Activated CD8-positive, alpha-beta T cell treated with anti-CD3 and anti-CD28 coated beads, Interleukin-2, amount 10 ng/mL, durations not matched to agents 7 days and 5 days (primary cell): Measurements from ENCODE around the gene AP5B1. TPM values are rescaled to one million over a fixed set of nuclear protein-coding genes. Genes with fewer than 3 reads are reported as not detected.
A peak's percentile ranks its signal among the peaks of the same experiment; 100 is the strongest.

Experiments
- ATAC-seq: fragments of 150-1000 bp; cut with Tn5 transposase; one replicate; pipeline ENCODE4 v1.10.0; 2021; ENCODE audit warnings: moderate library complexity
- CTCF ChIA-PET: fragments of 350-600 bp; sonication (Branson Sonifier 250); formaldehyde crosslinking; loops from one replicate; lab custom pipeline; 2021; ENCODE audit warnings: antibody characterized with exemption; lab: Charles Lee
- POLR2A ChIA-PET: fragments of 350-600 bp; sonication (Branson Sonifier 250); formaldehyde crosslinking; loops from one replicate; lab custom pipeline; 2021; ENCODE audit warnings: antibody characterized with exemption; lab: Charles Lee
- DNase-seq: peaks from one replicate; pipeline ENCODE4 v3.0.0-alpha.2; 2020
- H3K27ac Mint-ChIP-seq: one replicate; pipeline ENCODE4 v1.8.0; 2021; ENCODE audit warnings: mild to moderate bottlenecking, mixed read lengths
- H3K27me3 Mint-ChIP-seq: one replicate; pipeline ENCODE4 v1.8.0; 2021; ENCODE audit warnings: low read depth, mixed read lengths
- H3K36me3 Mint-ChIP-seq: one replicate; pipeline ENCODE4 v1.8.0; 2021; ENCODE audit warnings: low read depth, mixed read lengths
- H3K4me1 Mint-ChIP-seq: one replicate; pipeline ENCODE4 v1.8.0; 2021; ENCODE audit warnings: low read depth, mixed read lengths
- H3K4me3 Mint-ChIP-seq: one replicate; pipeline ENCODE4 v1.8.0; 2021; ENCODE audit warnings: mild to moderate bottlenecking, mixed read lengths
- H3K9me3 Mint-ChIP-seq: one replicate; pipeline ENCODE4 v1.8.0; 2022; ENCODE audit warnings: mixed read lengths; ENCODE audit not compliant: insufficient read depth
- total RNA-seq, 2 experiments: library from RNA; stranded (reverse); gene quantifications; one replicate each; pipeline ENCODE4 v1.2.3, GENCODE V29; 2021

Gene AP5B1
- total RNA-seq, 2 experiments from 2014 or later: 21.9 to 22.5 TPM

DNA sequence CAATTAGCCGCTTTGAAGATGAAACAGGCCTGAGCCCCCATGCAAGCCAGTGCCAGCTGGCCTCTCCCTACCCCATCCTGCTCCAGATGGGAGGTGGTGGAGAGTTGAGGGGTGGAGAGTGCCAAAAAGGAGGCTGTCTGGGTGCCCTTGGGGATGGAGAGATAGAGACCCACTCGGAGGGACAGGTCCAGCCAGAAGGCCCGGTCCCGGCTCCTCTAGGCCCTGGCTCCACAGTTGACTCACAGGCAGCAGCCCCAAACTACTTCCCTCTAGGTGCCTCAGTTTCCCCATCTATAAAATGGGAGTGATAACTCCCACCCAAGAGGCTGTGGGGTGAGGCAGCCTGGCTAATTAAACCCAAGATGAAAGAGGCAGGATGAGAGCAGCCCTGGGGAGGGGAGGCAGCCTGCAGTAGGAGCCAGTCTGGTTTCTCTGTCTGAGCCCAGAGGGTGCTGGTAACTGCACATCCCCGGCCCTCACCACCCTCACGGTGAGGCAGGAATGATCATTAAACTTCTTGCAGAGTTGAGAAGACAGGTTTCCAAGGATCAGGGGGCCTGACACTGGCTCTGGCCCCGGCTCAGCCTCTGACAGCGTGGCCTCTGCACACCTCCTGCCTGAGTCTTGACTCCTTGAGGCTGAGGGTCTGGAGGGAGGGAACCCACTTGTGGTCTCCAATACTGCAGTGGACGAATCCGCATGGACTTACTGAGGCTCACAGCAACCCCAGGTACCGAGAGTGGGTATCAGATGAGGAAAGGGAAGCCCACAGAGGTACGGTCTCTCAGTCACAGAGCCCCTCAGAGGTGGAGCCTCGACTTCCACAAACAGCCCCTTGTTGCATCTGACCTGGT lies 1.4 kb upstream of the AP5B1 start:
- peaks cover 9% of the 10 kb centered on the region for H3K36me3 Mint-ChIP-seq
- POLR2A ChIA-PET: interaction anchor here (0.9 to 2.9 kb wide), 2 partner anchors 9 to 78 kb away, joined by 3 to 17 read pairs; partner anchors contain the start of gene MUS81
- no peaks in the 10 kb centered on the region for H3K9me3 Mint-ChIP-seq
- H3K27ac Mint-ChIP-seq: no peak overlapping the region
- H3K4me3 Mint-ChIP-seq: no peak overlapping the region
- peaks cover 29% of the 10 kb centered on the region for H3K4me1 Mint-ChIP-seq
- no peak for ATAC-seq
- no peak for DNase-seq
- H3K27me3 Mint-ChIP-seq: peaks cover 23% of the 10 kb centered on the region
- CTCF ChIA-PET: interaction anchor here (0.7 to 10.0 kb wide), 7 partner anchors 10 to 103 kb away, joined by 3 to 210 read pairs (median 5); no protein-coding TSS in a partner anchor

GRCh38 chr11:65781152-65781961 lies 581 bp upstream of the AP5B1 start:
- no peaks in the 10 kb centered on the region for H3K9me3 Mint-ChIP-seq
- ChIA-PET CTCF (interaction anchor here (0.7 to 10.0 kb wide), 16 partner anchors 9 to 166 kb away, joined by 3 to 210 read pairs (median 19); partner anchors contain the start of genes CCDC85B, FIBP, KAT5 and PCNX3), POLR2A (interaction anchor here (0.9 to 2.9 kb wide), 7 partner anchors 10 to 78 kb away, joined by 4 to 17 read pairs (median 6); partner anchors contain the start of genes KAT5 and MUS81)
- no peak for DNase-seq
- H3K27me3 Mint-ChIP-seq: peaks cover 18% of the 10 kb centered on the region
- H3K4me3 Mint-ChIP-seq: no peak overlapping the region
- no peak overlapping the region for H3K27ac Mint-ChIP-seq
- peaks cover 16% of the 10 kb centered on the region for H3K36me3 Mint-ChIP-seq
- peak; percentile 35 for ATAC-seq
- H3K4me1 Mint-ChIP-seq: peaks cover 28% of the 10 kb centered on the region

DNA sequence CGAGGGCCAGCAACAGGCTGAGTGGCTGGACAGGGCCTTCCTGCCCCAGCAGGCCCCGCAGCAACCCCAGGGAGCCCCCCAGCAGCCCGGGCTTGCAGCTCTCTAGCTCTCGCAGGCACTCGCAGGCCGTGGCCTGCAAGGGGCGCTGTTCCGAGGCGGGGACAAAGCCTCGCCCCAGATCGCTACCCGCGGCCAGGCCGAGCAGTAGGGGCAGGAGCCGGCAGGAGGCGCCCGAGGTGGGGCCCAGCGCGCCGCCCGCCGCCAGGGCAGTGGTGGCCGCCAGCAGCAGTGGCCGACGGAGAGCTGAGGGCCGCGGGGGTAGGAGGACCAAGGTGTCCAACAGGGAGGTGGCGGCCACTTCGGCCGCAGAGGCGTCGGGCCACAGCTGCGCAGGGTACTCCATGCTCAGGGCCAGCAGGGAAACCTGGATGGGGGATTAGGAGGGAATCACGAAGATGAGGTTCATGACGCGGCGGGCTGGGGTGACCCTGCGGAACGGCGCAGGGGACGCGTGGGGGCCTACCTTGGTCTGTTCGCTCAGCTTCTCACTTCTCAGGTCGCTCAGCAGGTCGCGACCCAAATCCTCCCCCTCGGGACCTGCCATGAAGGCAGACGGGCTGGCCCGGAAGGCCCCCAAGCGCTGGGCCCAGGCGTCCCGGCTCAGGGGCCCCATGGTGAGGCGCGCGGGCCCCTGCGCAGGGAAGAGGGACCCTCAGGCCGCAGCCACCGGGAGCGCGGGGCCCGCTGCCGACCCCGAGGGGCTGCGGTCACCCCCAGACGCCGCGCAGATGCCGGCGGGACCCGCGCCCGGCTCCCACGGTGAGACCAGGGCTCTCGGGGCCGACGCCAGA lies 632 bp downstream of the AP5B1 start:
- Mint-ChIP-seq H3K27me3 (peaks cover 9% of the 10 kb centered on the region), H3K27ac (peak overlapping the region; percentile 88), H3K36me3 (peaks cover 16% of the 10 kb centered on the region), H3K4me1 (peaks cover 18% of the 10 kb centered on the region), H3K9me3 (no peaks in the 10 kb centered on the region), H3K4me3 (peak overlapping the region; percentile 87)
- CTCF ChIA-PET: interaction anchor here (0.6 to 10.0 kb wide), 56 partner anchors 9 to 668 kb away, joined by 3 to 210 read pairs (median 6); partner anchors contain the start of genes CCDC85B, FIBP, GAL3ST3 and KAT5
- DNase-seq (peak; percentile 89), ATAC-seq (peak; percentile 80)
- POLR2A ChIA-PET: interaction anchor here (0.7 to 2.9 kb wide), 16 partner anchors 10 to 164 kb away, joined by 3 to 17 read pairs (median 5); partner anchors contain the start of genes KAT5 and MUS81

- H3K4me1 Mint-ChIP-seq: peaks cover 16% of the 10 kb centered on the region
- POLR2A ChIA-PET: interaction anchor here (0.7 to 2.9 kb wide), 10 partner anchors 12 to 111 kb away, joined by 3 to 17 read pairs (median 6); partner anchors contain the start of genes KAT5 and MUS81
- peak overlapping the region; percentile 87 for H3K4me3 Mint-ChIP-seq
- DNase-seq: no peak
- no peak for ATAC-seq
- H3K9me3 Mint-ChIP-seq: no peaks in the 10 kb centered on the region
- no peak overlapping the region for H3K27ac Mint-ChIP-seq
- peaks cover 7% of the 10 kb centered on the region for H3K27me3 Mint-ChIP-seq
- CTCF ChIA-PET: interaction anchor here (0.6 to 10.0 kb wide), 51 partner anchors 9 to 668 kb away, joined by 3 to 210 read pairs (median 6); partner anchors contain the start of genes CCDC85B, FIBP, GAL3ST3 and KAT5
- H3K36me3 Mint-ChIP-seq: peaks cover 16% of the 10 kb centered on the region
Measured at GRCh38 chr11:65779669-65779918, 1.2 kb downstream of the AP5B1 start.

DNA sequence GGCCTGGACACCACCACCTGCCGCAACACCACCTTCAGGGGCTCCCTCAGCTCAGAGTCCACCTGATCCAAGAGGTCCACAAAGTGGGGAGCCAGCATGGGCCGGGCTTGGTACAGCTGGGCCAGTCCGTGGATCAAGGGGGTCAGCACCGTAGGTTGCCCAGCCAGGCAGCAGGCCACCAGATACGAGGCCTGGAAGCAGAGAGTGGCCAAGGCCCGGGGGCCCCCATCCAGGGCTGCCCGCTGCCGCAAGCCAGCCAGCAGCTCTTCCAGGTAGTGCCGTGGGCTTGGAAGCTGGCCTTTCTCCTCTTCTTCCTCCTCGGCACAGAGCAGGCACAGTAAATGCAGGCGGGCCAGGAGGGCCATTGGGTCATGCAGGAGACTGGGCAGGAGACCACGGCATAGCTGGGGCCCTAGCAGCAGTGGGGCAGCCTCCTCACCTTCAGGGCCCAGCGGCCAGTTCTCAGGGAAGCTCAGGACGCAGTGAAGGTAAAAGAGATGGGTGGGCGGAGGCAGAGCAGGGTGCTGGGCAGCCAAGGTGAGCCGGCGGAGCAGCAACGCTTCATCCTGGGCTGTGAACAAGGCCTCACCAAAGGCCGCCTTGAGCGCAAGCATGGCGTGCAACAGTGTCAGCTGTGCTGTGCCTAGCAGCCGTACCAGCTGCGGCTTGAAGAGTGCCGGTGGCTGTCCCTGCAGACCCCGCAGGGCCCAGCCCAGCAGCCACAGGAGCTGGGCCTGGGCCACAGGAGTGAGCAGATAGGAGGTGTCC lies 1.7 kb downstream of the AP5B1 start:
- peak overlapping the region; percentile 87 for H3K4me3 Mint-ChIP-seq
- POLR2A ChIA-PET: interaction anchor here (0.9 to 2.9 kb wide), 10 partner anchors 12 to 111 kb away, joined by 3 to 17 read pairs (median 6); partner anchors contain the start of genes KAT5 and MUS81
- ATAC-seq: no peak
- DNase-seq: peak; percentile 16
- peaks cover 16% of the 10 kb centered on the region for H3K36me3 Mint-ChIP-seq
- peaks cover 13% of the 10 kb centered on the region for H3K4me1 Mint-ChIP-seq
- H3K27me3 Mint-ChIP-seq: peaks cover 3% of the 10 kb centered on the region
- H3K9me3 Mint-ChIP-seq: no peaks in the 10 kb centered on the region
- CTCF ChIA-PET: interaction anchor here (0.6 to 10.0 kb wide), 51 partner anchors 8 to 667 kb away, joined by 3 to 210 read pairs (median 6); partner anchors contain the start of genes CCDC85B, FIBP, GAL3ST3 and KAT5
- H3K27ac Mint-ChIP-seq: no peak overlapping the region

DNA sequence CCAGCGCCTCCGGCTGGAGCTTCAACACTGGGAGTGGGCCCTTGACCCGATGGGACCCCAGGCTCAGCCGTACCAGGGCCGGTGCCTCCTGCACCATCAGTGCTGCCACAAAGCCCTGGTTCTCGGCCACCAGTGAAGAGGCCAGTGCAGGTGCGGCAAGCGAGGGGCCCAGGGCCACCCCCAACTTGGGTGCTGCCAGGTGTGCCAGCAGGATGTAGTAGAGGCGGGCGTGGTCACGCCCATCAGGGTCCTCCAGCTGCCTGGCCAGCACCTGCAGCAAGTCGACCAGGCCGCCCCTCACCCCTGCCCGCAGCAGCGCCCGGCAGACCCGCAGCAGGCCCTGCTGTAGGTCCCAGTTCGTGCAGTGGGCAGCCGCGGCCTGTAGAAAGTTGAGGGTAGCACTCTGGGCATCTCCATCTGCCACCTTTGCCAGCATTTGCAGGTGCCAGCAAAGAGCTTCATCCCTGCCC lies 2.3 kb downstream of the AP5B1 start:
- ATAC-seq (no peak), DNase-seq (no peak)
- Mint-ChIP-seq H3K36me3 (peaks cover 16% of the 10 kb centered on the region), H3K4me3 (no peak overlapping the region), H3K27me3 (no peaks in the 10 kb centered on the region), H3K9me3 (no peaks in the 10 kb centered on the region), H3K27ac (no peak overlapping the region), H3K4me1 (peaks cover 15% of the 10 kb centered on the region)
- ChIA-PET CTCF (interaction anchor here (1.4 to 10.0 kb wide), 14 partner anchors 8 to 114 kb away, joined by 3 to 210 read pairs (median 24); partner anchors contain the start of genes CCDC85B, FIBP, KAT5 and MUS81), POLR2A (interaction anchor here (1.1 to 1.9 kb wide), 2 partner anchors 67 to 107 kb away, joined by 3 to 7 read pairs; no protein-coding TSS in a partner anchor)

- POLR2A ChIA-PET: interaction anchor here (1.1 kb wide), 1 partner anchor 66 kb away, joined by 3 read pairs; no protein-coding TSS in a partner anchor
- no peak for ATAC-seq
- peak; percentile 20 for DNase-seq
- CTCF ChIA-PET: interaction anchor here (2.9 to 10.0 kb wide), 5 partner anchors 12 to 107 kb away, joined by 19 to 210 read pairs (median 25); no protein-coding TSS in a partner anchor
- Mint-ChIP-seq H3K27ac (no peak overlapping the region), H3K36me3 (peaks cover 16% of the 10 kb centered on the region), H3K27me3 (no peaks in the 10 kb centered on the region), H3K4me3 (peak overlapping the region; percentile 22), H3K9me3 (no peaks in the 10 kb centered on the region), H3K4me1 (peaks cover 15% of the 10 kb centered on the region)
Measured at GRCh38 chr11:65777821-65778361, 2.9 kb downstream of the AP5B1 start.

DNA sequence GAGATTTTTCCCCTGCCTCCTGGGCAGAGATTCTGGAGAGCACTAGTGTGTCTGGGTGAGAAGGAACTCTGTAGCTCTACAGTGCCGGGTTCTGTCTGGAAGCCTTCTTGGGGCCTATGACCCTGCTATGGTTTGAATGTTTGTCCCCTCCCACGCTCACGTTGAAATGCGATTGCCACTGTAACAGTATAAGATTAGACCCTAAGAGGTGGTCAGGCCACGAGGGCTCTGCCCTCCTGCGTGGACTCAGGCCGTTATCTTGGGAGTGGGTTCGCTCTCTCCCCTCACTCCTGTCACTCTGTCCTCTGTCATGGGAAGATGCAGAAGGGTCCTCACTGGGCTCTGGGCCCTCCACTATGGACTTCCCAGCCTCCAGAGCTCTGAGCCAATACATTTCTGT lies 3.5 kb downstream of the AP5B1 start:
- no peak for ATAC-seq
- POLR2A ChIA-PET: no interaction called here
- H3K36me3 Mint-ChIP-seq: peaks cover 16% of the 10 kb centered on the region
- DNase-seq: peak; percentile 16
- no peaks in the 10 kb centered on the region for H3K9me3 Mint-ChIP-seq
- peaks cover 15% of the 10 kb centered on the region for H3K4me1 Mint-ChIP-seq
- H3K27ac Mint-ChIP-seq: no peak overlapping the region
- CTCF ChIA-PET: interaction anchor here (1.1 to 10.0 kb wide), 4 partner anchors 11 to 268 kb away, joined by 3 to 210 read pairs (median 14); no protein-coding TSS in a partner anchor
- no peaks in the 10 kb centered on the region for H3K27me3 Mint-ChIP-seq
- H3K4me3 Mint-ChIP-seq: no peak overlapping the region

- ATAC-seq (no peak), DNase-seq (peak; percentile 16)
- POLR2A ChIA-PET: interaction anchor here (0.7 kb wide), 1 partner anchor 659 kb away, joined by 3 read pairs; no protein-coding TSS in a partner anchor
- CTCF ChIA-PET: interaction anchor here (0.9 to 10.0 kb wide), 6 partner anchors 8 to 268 kb away, joined by 3 to 210 read pairs (median 4); partner anchors contain the start of gene FIBP
- peaks cover 16% of the 10 kb centered on the region for H3K36me3 Mint-ChIP-seq
- H3K27me3 Mint-ChIP-seq: no peaks in the 10 kb centered on the region
- H3K4me3 Mint-ChIP-seq: no peak overlapping the region
- H3K4me1 Mint-ChIP-seq: peaks cover 15% of the 10 kb centered on the region
- no peak overlapping the region for H3K27ac Mint-ChIP-seq
- H3K9me3 Mint-ChIP-seq: no peaks in the 10 kb centered on the region
Measured at GRCh38 chr11:65776710-65777141, 4.0 kb downstream of the AP5B1 start.
